ENCODE results near the gene HIPK2.

HIPK2 gene

DNA sequence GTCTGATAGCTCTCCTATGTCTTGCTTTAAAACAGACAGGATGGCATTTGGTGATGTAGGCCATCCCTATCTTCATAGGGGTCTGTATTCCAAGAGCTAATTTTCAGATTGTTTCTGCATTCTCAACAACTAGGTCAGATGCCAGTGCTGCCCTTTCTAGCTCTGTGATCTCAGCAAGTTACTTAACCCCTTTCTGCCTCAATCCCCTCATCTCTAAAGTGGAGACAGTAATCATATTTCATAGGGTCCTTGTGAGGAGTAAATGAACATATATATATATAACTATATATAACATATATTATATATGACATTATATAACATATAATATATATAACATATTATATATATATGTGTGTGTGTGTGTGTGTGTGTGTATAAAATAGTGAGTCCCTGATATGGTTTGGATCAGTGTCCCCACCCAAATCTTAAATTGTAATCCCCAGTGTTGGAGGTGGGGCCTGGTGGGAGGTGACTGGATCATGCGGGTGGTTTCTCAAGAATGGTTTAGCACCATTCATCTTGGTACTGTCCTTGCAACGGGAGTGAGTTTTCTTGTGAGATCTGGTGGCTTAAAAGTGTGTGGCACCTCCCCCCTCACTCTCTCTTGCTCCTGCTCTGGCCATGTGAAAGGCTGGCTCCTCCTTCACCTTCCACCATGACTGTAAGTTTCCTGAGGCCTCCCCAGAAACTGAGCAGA, 45.2 kb downstream of the HIPK2 start:
- no peak for DNase-seq

DNA sequence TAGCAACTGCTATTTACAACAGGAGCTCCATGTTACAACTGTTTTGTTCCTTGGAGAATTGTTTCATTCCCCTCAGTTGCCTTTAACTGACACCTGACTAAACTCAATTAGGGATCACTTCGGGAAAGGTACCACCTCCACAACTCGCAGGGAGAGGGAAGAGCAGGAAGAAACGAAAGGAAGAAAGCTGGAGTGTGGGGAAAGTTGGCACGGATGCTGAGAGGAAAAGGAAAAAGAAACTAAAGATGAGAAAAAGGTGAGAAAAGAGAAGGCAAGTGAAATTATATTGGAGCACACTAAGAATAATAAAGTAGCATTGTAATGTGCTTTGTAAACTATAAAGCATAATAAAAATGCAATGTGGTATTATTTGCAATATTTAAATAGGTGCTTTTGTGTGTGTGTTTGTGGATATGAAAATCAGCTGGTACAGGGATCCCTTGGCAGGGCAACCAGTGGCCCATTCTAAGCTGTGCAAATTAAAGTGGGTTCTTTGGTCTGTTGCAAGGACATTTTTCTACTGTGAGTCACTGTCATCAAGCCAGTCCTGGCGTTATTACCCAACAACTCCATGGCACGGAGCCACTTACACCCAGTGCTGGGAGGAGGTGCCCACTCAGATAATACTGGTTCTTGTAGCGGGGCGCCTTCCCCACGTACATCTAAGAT, 45.9 kb downstream of the HIPK2 start:
- no peak for DNase-seq

DNA sequence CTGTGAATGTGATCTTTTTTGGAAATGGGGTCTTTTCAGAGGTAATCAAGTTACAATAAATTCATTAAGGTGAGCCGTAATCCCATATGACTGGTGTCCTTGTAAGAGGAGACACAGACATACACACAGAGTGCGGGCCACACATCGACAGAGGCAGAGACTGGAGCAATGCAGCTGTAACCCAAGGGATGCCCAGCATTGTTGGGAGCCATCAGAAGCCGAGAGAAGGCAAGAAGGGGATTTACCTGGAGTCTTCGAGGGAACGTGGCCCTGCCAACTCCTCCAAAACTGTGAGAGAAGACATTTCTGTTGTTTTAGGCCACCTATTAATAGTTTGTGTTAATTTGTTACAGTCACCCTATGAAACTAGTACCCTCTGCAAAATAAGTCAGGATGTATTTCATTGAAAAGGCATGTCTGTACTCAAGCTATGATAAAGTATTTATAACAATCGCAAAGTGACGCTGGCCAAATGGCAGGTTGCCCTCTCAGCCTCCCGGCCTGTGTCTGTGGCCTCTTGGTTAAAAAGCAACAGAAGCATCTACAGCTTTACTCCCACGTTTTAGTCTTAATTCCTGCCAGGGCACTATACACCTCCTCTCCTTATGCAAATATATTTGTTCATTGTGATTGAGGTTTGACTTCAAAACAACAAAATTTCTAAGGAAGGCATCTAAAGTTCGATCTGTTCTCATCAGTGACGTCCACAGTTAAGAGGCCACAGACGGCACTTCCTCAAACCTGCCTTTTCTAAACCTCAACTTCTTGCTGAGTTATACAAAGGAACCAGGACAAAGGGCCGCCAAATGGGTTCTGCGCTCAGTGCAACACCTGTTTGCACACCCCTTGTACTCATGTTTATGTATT, 46.8 kb downstream of the HIPK2 start:
- peak; percentile 16 for DNase-seq

- no peak for DNase-seq
Measured at GRCh38 chr7:139728203-139728602, 49.6 kb downstream of the HIPK2 start.

DNA sequence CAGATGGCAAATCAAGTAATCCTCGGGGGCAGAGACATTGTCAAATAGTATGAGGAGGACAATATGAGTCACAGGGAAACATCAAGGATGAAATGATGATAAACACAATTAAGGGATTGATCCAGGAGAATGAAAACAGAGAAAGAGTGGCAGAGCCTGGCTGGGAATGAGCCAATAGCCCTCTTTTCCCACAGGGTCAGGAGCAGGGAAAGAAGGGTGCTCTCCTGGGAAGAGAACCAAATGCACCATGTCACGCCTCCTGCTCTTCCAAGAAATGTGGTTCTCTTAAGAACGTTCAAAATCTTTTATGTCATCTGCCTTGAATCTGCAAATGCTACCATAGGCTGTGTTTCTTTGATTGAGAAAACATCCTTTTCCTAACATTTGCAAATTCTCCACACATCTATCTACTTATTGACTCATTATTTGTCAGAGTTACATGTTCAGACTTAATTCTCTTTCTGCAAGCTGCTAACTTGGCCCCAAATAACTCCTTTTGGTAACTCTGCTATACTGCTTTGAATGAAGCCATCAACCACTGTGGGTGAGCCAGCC, 50.6 kb downstream of the HIPK2 start:
- DNase-seq = no peak

- no peak for DNase-seq
Measured at GRCh38 chr7:139726485-139726869, 51.3 kb downstream of the HIPK2 start.

DNA sequence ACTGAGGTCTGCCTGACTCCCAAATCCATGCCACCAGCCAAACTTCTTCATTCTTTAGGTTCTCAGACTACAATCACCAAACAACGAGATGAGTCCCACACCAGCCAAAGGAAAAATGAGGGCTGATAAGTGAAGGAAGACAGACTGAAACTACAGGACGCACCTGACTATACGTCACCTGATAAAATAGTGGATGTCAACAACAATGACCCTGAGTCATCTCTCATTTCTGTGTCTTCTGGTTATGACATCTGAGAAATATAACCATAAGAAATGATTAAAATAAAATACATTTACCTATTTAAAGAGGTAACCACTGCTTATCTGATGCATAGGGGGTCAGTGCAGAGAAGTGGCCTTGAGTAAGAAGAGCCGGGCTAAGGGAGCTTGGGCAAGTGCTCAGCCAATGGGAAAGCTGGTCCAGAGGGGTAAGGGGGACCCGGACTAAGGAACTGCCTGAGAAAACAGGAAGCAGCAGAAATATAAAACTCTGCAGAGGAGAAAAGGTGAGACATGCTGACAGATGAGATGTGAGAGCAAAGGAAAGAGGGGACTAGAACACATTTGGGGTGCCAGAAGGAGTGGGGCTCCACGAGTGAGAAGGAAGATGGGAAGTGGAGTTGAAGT, 51.8 kb downstream of the HIPK2 start:
- no peak for DNase-seq

GRCh38 chr7:139725077-139725476, 52.7 kb downstream of the HIPK2 start:
- DNase-seq = no peak

DNA sequence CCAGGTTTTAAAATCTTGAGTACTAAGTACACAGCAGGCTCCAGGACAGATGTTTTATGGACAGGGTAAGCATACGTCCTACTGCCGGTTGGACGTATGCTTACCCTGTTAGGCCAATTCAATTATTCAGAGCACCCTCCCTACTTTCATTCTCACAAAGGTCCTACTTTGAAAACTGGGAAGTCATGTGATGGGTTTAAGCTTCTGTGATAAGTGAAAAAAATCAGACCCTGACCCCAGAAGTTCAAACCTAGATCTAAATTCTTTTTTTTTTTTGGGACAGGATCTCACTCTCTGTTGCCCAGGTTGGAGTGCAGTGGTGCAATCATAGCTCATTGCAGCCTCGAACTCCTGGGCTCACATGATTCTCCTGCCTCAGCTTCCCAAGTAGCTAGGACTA, 55.2 kb downstream of the HIPK2 start:
- no peak for DNase-seq

DNA sequence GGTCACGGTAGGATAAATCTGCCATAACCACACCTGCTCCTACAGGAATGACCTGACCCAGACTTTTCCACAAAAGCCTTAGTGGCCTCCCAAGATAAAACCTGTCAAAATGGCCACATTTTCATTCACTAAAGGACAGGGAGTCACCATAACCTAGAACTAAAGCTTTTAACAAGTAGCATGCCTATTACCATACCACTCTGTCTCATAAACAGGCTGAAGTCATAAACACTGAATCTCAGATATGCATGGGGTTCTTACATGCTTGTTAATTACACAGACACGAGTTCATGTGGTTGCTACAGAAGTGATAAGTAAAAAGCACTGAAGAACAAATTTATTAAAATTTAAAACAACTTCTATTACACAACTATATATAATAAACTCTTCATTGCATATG, 56.0 kb downstream of the HIPK2 start:
- DNase-seq = no peak

DNA sequence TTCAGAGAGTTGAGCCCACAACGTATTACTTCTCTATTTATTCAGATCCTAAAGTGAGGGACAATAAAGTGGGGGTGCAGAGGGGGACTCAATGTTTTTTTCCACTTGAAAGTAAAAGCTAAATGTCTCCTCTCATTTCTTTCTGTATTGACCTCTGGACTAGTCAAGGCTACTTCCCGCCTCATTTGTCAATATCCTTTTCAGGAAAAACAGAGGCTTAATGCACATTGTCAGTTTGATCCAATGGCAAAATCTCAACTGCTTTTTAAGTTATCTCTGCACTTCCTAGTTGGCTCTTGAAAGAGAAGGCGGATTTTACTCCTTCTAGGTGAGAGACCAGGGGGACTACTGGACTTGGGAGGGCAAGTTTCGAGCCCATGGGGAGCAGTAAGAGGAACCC, 56.4 kb downstream of the HIPK2 start:
- DNase-seq = no peak

GRCh38 chr7:139720705-139721231, 57.0 kb downstream of the HIPK2 start:
- DNase-seq = no peak

DNA sequence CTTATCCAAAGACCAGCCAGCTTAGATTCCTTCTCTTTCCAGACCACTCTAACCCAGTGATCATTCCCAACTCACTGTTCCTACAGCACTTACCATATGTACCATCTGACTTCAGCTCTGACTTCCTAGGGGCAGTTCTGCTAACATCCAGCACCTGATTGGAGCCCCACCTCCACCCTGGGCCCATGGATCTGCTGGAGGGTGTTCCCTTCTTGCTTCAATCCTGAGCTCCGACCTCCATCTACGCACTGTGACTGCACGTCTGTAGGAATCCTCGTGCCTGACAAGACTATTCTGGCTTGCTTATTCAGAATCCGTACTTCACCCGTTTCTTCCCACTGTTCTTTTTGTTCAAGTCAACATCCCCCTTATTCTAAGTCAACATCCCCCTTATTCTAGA, 57.6 kb downstream of the HIPK2 start:
- no peak for DNase-seq

DNA sequence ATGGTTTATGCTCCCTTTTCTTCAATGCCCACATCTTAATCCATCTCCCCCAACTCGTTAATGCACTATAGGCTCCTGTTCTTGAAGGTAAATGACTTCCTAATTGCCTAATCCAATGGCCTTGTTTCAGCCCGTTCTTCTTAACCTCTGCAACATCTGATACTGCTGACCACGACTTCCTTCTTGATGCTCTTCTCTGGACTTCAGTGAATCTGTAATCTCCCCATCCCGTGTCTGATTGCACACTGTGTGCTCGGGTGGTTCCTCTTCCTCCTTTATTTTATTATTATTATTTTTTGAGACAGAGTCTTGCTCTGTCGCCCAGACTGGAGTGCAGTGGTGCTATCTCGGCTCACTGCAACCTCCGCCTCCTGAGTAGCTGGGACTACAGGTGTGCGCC, 58.9 kb downstream of the HIPK2 start:
- no peak for DNase-seq

GRCh38 chr7:139718141-139718540, 59.7 kb downstream of the HIPK2 start:
- DNase-seq = no peak

DNA sequence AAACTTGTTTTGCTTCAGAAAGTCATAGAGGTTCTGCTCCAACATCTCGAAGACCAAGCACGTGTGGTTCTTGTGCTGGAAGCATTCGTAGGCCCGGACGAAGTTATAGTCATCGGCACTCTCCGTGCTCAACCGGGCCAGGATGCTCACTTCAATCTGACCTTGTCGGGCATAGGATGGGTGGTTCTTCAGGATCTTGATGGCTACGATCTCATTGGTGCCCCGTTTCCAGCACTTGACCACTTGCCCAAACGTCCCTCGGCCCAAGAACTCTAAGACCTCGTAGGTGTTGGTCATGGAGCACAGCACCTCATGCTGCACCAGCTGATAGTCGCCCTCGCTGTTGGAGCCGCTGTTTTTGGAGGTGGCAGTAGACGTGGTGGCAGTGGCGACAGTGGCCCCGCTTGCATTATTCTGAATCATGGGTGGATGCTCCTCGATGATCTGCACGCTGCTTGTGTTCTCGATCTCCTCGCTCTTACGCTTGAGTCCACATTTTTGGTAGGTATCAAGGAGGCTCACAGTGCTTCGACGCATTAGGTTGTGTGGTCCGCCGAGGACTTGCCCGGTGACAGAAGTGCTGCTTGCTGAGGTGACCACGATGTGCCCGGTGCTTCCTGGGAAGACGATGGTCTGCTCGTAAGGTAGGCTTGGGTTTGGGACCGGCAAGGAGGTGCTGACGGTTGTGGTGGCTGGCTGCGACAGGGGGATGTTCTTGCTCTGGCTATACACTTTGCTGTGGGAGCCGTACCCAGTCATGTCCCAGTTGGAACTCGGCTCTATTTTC, 61.4 kb downstream of the HIPK2 start:
- DNase-seq = no peak

- DNase-seq = no peak
Measured at GRCh38 chr7:139715194-139715815, 62.5 kb downstream of the HIPK2 start.

- no peak for DNase-seq
Measured at GRCh38 chr7:139714163-139714901, 63.5 kb downstream of the HIPK2 start.

DNA sequence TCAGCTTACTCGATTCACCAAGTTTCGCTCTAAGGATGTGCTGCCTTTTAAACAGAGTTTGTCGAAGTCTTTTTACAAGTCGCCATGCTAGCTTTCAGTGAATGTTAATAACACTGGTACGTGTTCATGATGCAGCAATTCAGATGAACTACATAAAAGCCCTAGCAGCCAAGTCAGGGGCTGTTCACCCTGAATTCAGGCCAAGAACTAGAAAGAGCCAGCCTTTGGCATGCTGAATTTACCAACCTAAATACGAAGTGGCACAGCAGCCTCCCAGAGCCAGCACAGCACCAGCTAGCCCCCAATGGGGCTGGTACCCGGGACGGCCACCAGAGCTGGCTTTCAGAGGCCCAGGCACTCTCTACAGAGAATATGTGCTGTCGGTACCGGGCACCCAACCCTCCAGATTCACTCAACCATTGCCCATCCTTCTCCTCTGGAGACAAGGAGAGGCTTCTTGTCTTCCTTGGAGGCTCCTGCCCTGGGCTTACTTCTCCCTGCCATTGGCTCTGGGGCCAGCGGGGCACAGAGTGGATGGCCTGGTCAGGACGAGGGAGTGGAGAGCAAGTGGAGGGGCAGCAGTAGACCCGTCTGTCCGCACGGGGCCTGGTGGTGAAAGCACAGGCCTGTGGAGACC, 64.2 kb downstream of the HIPK2 start:
- DNase-seq = no peak

DNA sequence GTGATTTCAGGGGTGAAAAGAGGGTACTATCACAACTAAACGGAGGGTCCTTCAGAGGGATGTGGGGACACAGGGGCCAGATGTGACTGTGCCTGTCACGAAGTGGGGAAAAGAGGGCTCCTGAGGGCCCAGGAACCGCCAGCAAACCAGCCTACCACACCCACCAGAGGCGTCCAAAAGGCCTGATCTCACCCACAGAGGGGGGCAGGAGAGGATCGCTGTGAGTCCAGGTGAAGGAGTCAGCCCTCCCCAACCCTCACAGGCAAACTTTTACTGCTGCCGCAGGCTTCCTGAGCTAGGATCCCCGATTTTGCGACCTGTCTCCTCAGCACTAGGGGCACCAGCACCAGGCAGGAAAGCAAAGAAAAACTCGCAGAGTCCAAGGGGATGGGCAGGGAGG, 64.7 kb downstream of the HIPK2 start:
- no peak for DNase-seq
